Amniotic epithelial cell (primary cell): Measurements from ENCODE around the gene TOM1L2.
"Not testable (repeated sequence)": the region's sequence is repeated elsewhere in the genome, so short reads cannot be mapped to it uniquely, and the experiment has no call there.

ENCODE experiments used
- DNase-seq: peaks from one replicate; pipeline ENCODE4 v3.0.0-alpha.2; 2010; ENCODE audit warnings: low read depth

TOM1L2 gene

GRCh38 chr17:17970699-17971430 lies 1.3 kb downstream of the TOM1L2 start:
- peak; percentile 31 for DNase-seq

GRCh38 chr17:17966399-17966798 lies 5.8 kb downstream of the TOM1L2 start:
- DNase-seq, result no peak

DNA sequence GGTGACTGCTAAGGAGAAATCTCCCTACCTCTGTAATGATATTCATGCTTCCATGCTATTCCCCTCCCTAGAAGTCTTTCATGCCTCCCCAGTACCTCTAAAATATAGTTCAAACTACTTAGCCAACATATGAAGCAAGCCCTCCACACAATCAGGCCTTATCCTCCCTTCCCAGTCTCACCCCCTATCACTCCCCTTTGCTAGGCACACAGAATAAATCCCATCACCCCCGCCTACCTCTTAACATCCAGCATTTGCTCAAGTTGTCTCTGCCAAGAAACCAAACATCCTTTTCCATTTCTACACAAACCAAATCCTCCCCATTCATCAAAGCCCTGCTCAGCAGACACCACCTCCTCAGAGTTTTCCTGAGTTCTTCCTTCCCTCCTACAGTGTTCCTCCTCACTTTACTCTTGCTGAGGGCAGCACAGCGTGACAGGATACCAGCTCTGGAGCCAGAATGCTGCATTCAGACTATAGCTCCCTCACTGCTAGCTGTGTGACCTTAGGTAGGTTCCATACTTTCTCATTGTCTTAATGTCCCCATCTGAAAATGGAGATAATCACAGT lies 7.0 kb downstream of the TOM1L2 start:
- DNase-seq, result no peak

GRCh38 chr17:17964710-17965109 lies 7.5 kb downstream of the TOM1L2 start:
- no peak for DNase-seq

- DNase-seq, result no peak
Measured at GRCh38 chr17:17963694-17964436, 8.3 kb downstream of the TOM1L2 start.

DNA sequence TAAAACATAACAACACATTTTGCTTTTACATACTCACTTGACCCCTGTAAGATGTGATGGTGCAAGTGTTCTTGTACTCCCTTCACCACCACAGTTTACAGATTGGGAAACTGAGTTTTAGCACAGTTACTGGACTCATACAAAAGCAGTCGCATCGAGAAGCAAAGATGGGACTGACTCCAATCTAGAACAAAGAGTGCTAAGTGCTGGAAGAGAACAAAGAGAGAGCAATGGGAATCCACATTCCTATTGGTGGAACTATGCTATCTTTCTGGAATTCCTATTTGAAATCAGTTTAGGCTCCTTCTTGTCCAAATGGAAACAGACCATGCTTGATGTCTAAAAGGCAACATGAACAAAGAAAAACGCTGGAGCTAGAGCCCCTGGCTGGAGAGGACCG lies 9.1 kb downstream of the TOM1L2 start:
- DNase-seq, result no peak

DNA sequence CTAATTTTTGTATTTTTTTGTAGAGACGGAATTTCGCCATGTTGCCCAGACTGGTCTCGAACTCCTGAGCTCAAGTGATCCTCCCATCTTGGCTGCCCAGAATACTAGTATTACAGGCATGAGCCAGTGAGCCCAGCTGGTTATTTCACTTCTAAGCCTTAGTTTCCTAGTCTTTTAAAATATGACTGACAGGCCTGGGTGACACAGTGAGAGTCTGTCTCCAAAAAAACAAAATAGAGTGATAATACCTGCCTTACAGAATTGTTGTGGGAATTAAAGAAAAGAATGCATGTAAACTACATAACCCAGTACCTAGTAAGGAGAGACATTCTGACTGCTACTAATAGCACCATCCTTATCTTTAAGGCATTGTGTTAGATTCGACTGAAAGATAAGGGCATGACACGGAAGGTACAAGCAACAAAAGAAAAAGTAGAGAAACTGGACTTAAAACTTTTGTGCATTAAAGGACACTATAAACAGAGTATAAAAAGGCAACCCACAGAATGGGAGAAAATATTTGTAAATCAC lies 11.6 kb downstream of the TOM1L2 start:
- DNase-seq, result no peak

DNA sequence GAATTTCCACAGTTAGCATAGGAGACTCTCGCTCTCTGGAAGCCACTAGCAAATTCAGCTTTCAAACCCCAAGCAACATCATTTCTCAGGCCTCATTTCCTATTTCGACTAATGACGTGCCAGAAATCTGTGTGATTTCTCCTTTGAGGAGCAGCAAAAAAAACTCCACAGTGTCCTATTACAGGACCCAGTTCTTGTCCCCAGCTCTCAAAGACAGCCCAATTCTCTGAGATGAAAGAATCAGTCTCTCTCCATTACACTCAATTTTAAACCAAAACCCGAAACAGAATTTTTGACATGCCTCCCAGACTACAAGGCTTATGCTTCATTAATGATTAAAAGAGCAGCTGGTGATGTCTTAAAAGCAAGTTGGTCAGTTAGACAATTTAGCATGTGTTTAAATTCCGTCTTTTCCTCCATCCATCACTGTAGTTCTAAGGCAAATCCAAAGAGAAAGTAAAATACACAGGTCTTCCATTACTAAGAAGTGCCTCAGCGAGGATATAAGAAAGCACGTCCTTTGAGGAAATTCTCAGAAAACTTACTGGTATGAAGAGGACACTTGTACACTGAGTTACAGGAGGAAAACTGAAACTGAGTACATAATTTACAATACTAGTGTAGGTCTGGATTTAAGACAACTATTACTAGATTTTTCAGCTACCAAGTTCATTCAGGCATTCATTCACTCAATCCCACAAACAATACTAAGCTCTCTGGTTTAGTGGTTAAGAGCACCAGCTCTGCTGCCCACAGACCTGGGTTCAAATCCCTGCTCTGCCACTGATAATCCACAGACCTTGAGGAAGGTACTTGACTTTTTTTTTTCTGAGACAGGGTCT lies 12.5 kb downstream of the TOM1L2 start:
- DNase-seq, result peak; percentile 36

- no peak for DNase-seq
Measured at GRCh38 chr17:17958982-17959381, 13.2 kb downstream of the TOM1L2 start.

DNA sequence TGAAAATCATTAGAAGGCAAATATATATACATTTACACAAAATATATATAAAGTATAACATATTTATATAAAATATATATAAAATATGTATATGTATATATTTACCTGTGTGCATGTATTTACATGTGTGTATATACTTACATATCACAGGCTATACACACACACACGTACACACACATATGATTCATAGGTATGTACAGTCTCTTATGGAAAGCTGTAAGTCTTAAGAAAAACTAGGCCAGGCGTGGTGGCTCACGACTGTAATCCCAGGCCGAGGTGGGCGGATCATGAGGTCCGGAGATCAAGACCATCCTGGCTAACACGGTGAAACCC lies 14.7 kb downstream of the TOM1L2 start:
- DNase-seq, result no peak

- DNase-seq, result not testable (repeated sequence)
Measured at GRCh38 chr17:17955790-17956341, 16.3 kb downstream of the TOM1L2 start.

- no peak for DNase-seq
Measured at GRCh38 chr17:17954079-17954478, 18.1 kb downstream of the TOM1L2 start.

GRCh38 chr17:17952691-17953090 lies 19.5 kb downstream of the TOM1L2 start:
- no peak for DNase-seq

DNA sequence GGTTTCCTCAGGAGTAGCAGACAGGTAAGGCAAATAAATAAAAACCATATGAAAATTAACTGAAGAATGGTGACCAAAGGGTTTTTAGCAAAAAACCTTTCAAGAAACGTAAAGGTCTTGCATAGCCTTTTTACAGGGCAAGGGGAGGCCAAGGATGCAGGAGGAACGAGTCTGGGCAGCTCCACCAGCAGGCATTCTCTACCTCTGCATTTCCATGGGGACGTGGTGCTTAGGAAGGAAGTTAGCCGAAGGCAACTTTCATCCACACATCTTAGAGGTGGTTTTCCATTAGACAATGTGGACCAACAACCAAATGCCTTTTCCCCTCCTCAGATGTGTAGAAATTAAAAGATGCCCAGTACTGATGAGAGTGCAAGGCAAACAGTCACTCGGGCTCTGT lies 20.7 kb downstream of the TOM1L2 start:
- DNase-seq, result no peak

DNA sequence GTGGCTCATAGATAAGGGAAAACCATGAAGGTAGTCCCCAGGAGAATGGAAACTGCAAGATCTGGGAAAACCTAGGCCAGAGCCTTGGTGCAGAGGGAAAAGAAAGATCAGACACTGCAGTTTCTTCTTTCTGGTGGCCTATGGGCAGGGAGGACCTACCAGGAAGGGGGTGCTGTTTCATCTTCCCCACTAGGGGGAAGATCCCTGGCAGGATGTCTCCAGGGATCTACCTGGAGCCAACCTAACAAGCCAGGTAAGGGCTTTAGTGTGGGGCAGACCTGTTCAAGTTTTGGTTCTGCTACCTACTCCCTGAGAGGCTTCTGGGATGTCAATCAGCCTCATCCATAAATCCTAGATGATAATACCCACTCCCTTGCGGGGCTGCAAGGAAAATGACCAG lies 21.4 kb downstream of the TOM1L2 start:
- no peak for DNase-seq

DNA sequence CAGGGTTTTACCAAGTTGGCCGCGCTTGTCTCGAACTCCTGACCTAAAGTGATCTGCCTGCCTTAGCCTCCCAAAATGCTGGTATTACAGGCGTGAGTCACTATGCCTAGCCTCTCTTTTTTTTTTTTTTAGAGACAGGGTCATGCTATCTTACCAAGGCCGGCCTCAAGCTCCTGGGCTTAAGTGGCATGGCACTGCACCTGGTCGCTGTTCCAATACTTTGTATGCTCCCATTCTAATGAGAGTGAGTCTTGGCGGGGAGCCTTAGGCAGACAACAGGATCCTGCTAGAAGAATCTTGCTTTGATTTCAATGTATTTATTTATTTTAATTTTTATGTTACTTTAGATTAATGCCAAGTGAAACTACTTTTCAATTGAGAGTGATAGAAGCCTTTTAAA lies 21.9 kb downstream of the TOM1L2 start:
- DNase-seq, result no peak

DNA sequence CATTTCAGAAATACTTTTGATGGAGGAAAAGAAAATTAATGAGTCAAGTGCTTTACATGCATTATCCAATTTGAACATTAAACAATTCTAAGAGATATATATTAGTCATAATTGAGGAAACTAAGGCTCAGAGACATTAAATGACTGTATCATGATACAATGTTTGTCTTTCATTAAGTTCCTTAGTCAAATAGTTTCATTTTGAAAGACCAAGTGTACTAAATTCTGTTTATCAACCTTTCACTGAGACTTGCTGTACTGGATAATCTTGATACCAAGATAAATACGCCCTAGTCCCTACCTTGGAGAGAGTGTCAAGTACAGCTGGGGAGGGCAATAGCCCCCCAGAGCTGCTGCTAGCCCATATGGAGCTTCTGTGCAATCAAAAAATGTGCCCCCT lies 24.2 kb downstream of the TOM1L2 start:
- no peak for DNase-seq

DNA sequence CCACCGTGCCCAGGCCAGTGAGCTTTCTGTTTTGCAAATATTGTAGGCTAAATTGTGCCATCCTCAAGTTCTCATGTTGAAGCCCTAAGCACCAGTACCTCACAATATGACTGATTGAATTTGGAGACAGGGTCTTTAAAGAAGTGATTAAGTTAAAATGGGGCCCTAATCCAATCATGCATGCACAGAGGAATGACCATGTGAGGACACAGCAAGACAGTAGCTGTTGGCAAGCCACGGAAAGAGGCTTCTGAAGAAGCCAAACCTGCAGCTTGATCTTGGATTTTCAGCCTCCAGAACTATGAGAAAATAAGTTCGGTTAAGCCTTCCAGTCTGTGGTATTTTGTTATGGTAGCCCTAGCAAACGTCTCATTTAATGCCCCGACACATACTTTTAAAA lies 24.9 kb downstream of the TOM1L2 start:
- DNase-seq, result no peak

DNA sequence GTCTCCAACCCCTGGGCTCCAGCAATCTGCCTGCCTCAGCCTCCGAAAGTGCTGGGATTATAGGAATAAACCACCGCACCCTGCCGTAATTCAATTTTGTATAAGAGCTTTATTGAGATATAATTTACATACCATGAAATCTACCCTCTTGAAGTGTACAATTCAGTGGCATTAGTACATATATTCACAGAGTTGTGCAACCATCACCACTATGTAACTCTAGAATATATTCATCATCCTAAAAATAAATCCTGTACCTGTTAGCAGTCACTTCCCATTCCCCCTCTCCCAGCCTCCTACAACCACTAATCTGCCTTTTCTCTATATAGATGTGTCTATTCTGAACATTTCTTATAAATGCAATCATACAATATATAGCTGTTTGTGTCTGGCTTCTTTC lies 26.1 kb downstream of the TOM1L2 start:
- DNase-seq, result no peak

- DNase-seq, result no peak
Measured at GRCh38 chr17:17944743-17945142, 27.5 kb downstream of the TOM1L2 start.

DNA sequence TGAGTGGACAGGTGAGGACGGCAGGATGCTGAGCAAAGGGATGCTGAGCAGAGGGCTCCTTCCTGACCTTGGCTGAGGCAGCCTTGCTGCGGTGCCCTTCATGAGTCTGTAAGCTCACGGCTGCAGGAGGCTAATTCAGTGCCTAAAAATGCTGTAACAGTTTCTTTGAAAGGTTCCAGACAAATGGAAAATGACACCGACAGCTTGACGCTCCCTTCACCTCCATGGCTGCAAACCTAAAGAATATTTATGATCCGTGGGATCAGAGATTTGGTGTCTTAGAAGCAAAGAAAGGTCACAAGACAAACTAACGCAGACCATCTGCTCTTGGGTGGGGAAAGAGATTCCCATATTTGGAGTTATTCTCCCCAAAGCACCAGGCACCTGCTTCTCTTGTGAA lies 28.0 kb downstream of the TOM1L2 start:
- no peak for DNase-seq
